ENCODE data around the gene CISD1. TPM values are rescaled to one million over a fixed set of nuclear protein-coding genes. Genes with fewer than 3 reads are reported as not detected.

The CISD1 gene
- total and polyA plus RNA-seq, 8 donors = 3.2 to 18.1 (median 11.1) TPM

GRCh38 chr10:58299580-58299979 lies 30.6 kb downstream of the CISD1 start:
- peak; percentile 58 to 80 (median 66) for TF ChIP-seq CTCF (IDR thresholded peaks at IDR 0.05)
- ATAC-seq (peak; percentile 76 to 94 (median 91)), DNase-seq (peak in 5 of 6 donors; percentile 24 to 60 (median 42)), FAIRE-seq (peak; percentile 5)
- H3K4me3 ChIP-seq = no peak overlapping the region
- no peaks in the 10 kb centered on the region for H3K27me3 ChIP-seq
- no peak overlapping the region for H3K27ac ChIP-seq
- H3K4me1 ChIP-seq = no peaks in the 10 kb centered on the region
- H3K36me3 ChIP-seq = no peaks in the 10 kb centered on the region
- intact Hi-C loops (cut with DNase I) = no loop called here
- no peaks in the 10 kb centered on the region for H3K9me3 ChIP-seq
- 8% methylated on average over 4 of the region's 4 CpGs for WGBS, 2 donors

GRCh38 chr10:58300676-58301075 lies 31.7 kb downstream of the CISD1 start:
- Histone ChIP-seq H3K9me3 (no peaks in the 10 kb centered on the region), H3K36me3 (no peaks in the 10 kb centered on the region), H3K4me1 (no peaks in the 10 kb centered on the region), H3K27me3 (no peaks in the 10 kb centered on the region), H3K27ac (no peak overlapping the region), H3K4me3 (no peak overlapping the region)
- FAIRE-seq (no peak), DNase-seq (no peak), ATAC-seq (no peak)
- TF ChIP-seq CTCF (IDR thresholded peaks at IDR 0.05) = no peak
- intact Hi-C loops (cut with DNase I) = no loop called here

GRCh38 chr10:58302254-58302653 lies 33.3 kb downstream of the CISD1 start:
- no peak for ATAC-seq
- 17 to 25% methylated on average over 2 of the region's 2 CpGs for WGBS, 2 donors
- H3K27ac ChIP-seq = no peak overlapping the region
- H3K4me3 ChIP-seq = no peak overlapping the region
- no peak for DNase-seq
- no peak for FAIRE-seq
- H3K27me3 ChIP-seq = no peaks in the 10 kb centered on the region
- intact Hi-C loops (cut with DNase I) = no loop called here
- H3K36me3 ChIP-seq = no peaks in the 10 kb centered on the region
- H3K9me3 ChIP-seq = no peaks in the 10 kb centered on the region
- no peaks in the 10 kb centered on the region for H3K4me1 ChIP-seq
- TF ChIP-seq CTCF (IDR thresholded peaks at IDR 0.05) = no peak

- no peak overlapping the region for H3K27ac ChIP-seq
- 73 to 78% methylated on average over 3 of the region's 3 CpGs for WGBS, 2 donors
- peaks cover 0 to 6% (median 0%) of the 10 kb centered on the region in 4 donors for H3K27me3 ChIP-seq
- no peak overlapping the region for H3K4me3 ChIP-seq
- FAIRE-seq (no peak), DNase-seq (no peak), ATAC-seq (no peak)
- H3K9me3 ChIP-seq = no peaks in the 10 kb centered on the region
- H3K36me3 ChIP-seq = no peaks in the 10 kb centered on the region
- intact Hi-C loops (cut with DNase I) = no loop called here
- no peaks in the 10 kb centered on the region for H3K4me1 ChIP-seq
- TF ChIP-seq CTCF (IDR thresholded peaks at IDR 0.05) = no peak
These were observed 35.2 kb downstream of the CISD1 start for GRCh38 chr10:58304099-58304633.

GRCh38 chr10:58305821-58306220 lies 36.9 kb downstream of the CISD1 start:
- H3K9me3 ChIP-seq = no peaks in the 10 kb centered on the region
- DNase-seq (no peak), FAIRE-seq (no peak), ATAC-seq (no peak)
- H3K27ac ChIP-seq = no peak overlapping the region
- H3K4me3 ChIP-seq = no peak overlapping the region
- H3K27me3 ChIP-seq = peaks cover 0 to 6% (median 0%) of the 10 kb centered on the region in 4 donors
- H3K4me1 ChIP-seq = no peaks in the 10 kb centered on the region
- no peaks in the 10 kb centered on the region for H3K36me3 ChIP-seq
- WGBS, 2 donors = 37 to 38% methylated on average over 4 of the region's 4 CpGs
- no peak for TF ChIP-seq CTCF (IDR thresholded peaks at IDR 0.05)
- intact Hi-C loops (cut with DNase I) = no loop called here
